Measurements from ENCODE around the gene NDUFB2.

GRCh38 chr7:140726281-140726680 is 29.8 kb downstream of the NDUFB2 start:
- TF ChIP-seq CTCF (conservative IDR thresholded peaks at IDR 0.05; ENCODE audit: low read depth, low read length) = peak; percentile 67
- no peak for TF ChIP-seq EZH2phosphoT487 (IDR thresholded peaks at IDR 0.05; ENCODE audit: borderline replicate concordance, low read length)
- TF ChIP-seq EZH2 (IDR thresholded peaks at IDR 0.05; ENCODE audit: low read length, unreplicated experiment) = no peak
